ENCODE data around the gene VILL.

DNA sequence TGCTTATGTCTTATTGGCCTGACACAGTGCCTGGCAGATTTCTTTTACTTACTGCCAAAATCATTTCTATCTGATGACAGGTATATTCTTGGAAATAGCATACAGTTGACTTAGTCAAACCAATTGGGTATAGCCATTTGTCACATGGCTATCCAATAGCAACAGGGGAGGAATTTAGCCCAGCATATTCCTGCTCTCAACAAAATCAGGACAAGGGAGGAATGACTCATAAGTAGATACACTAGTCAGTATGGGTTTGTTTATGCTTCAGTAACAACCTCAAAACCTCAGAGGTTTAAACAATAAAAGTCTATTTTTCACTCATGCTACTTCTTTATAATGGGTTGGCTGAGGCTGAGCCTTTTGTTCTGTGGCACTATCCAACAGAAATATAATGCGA lies 38.0 kb upstream of the VILL start:
- TF ChIP-seq, protein P1, sequence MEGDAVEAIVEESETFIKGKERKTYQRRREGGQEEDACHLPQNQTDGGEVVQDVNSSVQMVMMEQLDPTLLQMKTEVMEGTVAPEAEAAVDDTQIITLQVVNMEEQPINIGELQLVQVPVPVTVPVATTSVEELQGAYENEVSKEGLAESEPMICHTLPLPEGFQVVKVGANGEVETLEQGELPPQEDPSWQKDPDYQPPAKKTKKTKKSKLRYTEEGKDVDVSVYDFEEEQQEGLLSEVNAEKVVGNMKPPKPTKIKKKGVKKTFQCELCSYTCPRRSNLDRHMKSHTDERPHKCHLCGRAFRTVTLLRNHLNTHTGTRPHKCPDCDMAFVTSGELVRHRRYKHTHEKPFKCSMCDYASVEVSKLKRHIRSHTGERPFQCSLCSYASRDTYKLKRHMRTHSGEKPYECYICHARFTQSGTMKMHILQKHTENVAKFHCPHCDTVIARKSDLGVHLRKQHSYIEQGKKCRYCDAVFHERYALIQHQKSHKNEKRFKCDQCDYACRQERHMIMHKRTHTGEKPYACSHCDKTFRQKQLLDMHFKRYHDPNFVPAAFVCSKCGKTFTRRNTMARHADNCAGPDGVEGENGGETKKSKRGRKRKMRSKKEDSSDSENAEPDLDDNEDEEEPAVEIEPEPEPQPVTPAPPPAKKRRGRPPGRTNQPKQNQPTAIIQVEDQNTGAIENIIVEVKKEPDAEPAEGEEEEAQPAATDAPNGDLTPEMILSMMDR (IDR thresholded peaks at IDR 0.05): no peak
- TF ChIP-seq POLR2A (IDR thresholded peaks at IDR 0.05): no peak
